GM12892 (cell line): Measurements from ENCODE around the gene TSG101.

Source experiments
- POLR2A ChIP-seq: IDR thresholded peaks from 2 replicates; pipeline ENCODE4 v1.6.1; 2011; ENCODE audit warnings: low read depth, low read length, control low read depth
- POLR2AphosphoS5 ChIP-seq: IDR thresholded peaks from 2 replicates; pipeline ENCODE4 v1.6.1; 2011; ENCODE audit warnings: low read depth, low read length, control low read depth
- TAF1 ChIP-seq: IDR thresholded peaks from 2 replicates; pipeline ENCODE4 v1.6.1; 2011; ENCODE audit warnings: low read depth, mild to moderate bottlenecking, control low read depth, low read length, borderline replicate concordance

GRCh38 chr11:18567081-18567480, 40.3 kb upstream of the TSG101 start:
- TF ChIP-seq POLR2AphosphoS5, result no peak
- no peak for TF ChIP-seq POLR2A
- no peak for TF ChIP-seq TAF1
